HG03342 (cell line): ENCODE results near the gene SGTA.

ENCODE experiments used
- ATAC-seq: cut with Tn5 transposase; IDR thresholded peaks from one replicate; pipeline ENCODE4 v1.9.1; 2021; ENCODE audit warnings: mild to moderate bottlenecking, moderate library complexity; ENCODE audit not compliant: unreplicated experiment

Gene SGTA

DNA sequence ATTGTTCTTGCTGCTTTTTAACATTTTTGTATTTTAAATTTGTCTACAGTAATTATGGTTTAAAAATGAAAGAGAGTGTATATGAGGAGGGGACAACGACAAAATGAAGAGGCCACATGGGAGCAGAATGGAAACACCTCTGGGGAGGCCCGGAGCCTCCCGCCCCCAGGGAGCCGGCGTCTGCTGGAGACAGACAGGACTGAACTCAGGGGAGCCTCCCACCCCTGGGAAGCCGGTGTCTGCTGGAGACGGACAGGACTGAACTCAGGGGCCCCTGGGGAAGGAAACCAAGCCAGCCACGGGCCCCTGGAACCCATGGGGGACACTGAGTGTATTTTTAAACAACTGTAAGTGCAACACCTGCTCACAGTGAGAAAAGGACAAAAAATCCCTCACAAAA, 26.6 kb downstream of the SGTA start:
- ATAC-seq, result no peak

GRCh38 chr19:2755811-2756210, 27.3 kb downstream of the SGTA start:
- ATAC-seq, result no peak

GRCh38 chr19:2755448-2755705, 27.7 kb downstream of the SGTA start:
- no peak for ATAC-seq

- no peak for ATAC-seq
Observed at GRCh38 chr19:2754659-2755447, 28.2 kb downstream of the SGTA start.

GRCh38 chr19:2751438-2751830, 31.6 kb downstream of the SGTA start:
- no peak for ATAC-seq

- ATAC-seq, result no peak
Observed at GRCh38 chr19:2750808-2751437, 32.1 kb downstream of the SGTA start.

DNA sequence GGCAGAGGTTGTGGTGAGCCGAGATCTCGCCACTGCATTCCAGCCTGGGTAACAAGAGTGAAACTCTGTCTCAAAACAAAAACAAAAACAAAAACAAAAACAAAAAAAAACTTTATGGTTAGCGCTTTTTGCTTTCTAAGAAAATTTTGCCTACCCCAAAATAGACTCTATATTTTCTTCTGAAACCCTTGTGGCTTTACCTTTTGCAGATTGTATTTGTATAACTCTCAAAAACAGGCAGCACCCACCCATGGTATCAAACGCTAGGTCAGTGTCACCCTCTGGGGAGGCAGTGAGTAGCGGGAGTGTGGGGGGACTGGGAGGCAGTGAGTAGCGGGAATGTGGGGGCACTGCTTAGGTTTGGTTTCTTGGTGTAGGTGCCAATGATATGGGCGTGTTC, 35.7 kb downstream of the SGTA start:
- ATAC-seq, result no peak

GRCh38 chr19:2744113-2744512, 39.0 kb downstream of the SGTA start:
- ATAC-seq, result no peak

DNA sequence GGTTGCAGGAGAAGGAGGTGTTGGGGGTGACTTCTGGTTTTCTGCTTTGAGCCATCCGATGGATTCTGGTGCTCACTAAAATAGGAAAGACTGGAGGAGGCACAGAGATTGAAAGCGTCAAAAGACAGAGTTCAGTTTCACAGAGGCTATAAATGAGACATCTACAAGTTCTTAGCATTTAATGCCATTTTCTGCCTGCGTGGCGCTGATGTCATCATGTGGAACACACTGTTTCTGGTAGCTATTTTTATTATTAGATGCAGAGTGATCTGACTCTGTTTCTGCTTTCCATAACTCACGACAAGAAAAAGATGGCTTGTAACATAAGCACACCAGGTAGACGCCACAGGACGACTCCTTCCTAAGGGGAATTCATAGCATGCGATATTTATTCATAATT, 40.0 kb downstream of the SGTA start:
- ATAC-seq, result no peak

DNA sequence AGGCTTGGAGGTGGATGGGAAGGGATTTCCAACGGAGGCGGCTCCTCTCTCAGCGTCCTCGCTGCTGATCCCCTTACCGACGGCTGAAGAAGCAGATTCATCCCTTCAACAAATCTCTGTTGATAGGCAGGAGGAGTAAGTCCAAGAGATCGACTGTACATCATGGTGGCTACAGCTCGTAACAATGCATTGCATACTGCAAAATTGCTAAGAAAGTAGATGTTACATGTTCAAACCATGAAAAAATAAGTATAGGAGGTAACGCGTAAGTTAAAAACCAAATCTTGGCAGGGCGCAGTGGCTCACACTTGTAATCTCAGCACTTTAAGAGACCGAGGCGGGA, 42.8 kb downstream of the SGTA start:
- no peak for ATAC-seq

DNA sequence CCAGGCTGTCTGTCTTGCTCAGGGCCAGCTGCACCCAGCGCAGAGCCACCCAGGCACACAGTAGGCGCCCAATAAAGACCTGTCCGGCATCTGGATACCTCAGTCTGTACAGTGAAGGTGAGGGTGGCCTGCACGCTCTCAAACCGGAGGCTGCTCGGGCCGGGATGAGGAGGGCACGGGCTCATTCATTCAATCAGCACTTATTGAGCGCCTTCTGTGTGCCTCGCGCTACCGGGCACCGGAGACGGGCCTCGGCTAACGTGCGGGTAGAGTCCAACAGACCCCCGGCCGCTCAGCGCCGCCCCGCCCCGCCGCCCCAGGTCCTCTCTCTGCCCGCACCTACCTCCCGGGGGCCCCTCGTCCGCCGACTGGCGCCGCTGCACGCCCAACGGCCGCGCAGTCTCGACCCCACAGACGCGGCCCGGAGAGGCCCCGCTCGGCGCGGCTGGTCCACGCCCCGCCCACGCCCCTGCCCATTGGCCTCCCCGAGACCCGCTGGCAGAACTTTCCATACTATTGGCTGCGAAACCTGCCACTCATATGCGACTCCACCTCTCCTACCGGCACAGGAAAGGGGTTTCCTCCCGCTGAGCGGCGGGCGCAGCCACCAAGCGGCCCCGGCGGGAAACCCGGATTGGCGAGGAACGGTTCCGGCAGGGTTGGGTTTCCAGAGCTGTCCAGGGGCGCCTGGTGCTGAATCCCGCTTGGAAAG, 43.3 kb downstream of the SGTA start, which contains the start of gene SLC39A3:
SLC39A3 (minus strand) TSS at position 416 of the 712 bp plus-strand sequence. CDS start 2,760 bp downstream, outside the sequence.
- peak; percentile 93 for ATAC-seq

DNA sequence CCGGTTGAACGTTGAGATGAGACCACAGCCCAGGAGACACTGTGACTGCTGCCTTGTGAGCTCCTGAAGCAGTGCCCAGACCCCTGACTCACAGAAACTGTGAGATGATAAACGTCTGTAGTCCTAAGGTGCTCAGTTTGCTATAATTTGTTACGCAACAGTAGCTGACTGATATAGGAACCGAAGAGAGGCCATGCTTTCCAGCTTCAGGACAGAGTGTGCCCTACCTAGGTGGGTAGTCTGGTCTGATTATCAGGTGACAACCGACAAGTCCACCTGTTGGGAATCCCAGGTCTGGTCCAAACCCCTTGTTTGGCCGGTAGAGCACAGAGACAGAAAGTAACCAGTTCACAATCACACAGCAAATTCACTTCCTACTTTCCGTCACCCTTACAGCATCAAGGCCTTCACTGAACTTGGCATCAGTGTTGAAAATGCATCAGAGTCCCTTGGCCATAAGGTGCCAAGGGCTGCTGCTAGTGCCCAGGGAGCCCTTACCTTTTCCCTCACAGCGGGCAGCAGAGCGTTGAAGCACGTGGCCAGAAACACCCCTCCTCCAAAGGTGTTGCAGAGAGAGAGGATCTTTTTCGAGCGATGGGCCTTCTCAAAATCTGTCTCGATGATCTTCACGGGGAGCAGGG, 46.4 kb downstream of the SGTA start:
- ATAC-seq, result no peak

DNA sequence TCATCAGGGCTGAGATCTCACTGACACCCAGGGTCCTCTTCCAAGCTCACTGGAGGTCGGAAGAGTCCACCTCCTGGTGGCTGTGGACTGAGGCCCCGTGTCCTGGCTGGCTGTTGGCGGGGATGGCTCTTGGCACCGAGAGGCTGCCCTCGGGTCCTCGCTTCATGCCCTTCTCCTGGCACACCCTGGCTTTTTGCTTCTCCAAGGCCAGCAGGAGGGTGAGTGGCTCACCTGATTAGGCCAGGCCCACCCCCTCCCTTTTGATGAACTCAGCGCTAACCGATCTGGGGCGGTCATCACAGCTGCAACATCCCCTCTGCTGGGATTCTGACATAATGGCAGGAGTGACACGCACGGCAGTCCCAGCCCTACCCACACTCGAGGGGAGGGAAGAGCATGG, 47.7 kb downstream of the SGTA start:
- no peak for ATAC-seq

DNA sequence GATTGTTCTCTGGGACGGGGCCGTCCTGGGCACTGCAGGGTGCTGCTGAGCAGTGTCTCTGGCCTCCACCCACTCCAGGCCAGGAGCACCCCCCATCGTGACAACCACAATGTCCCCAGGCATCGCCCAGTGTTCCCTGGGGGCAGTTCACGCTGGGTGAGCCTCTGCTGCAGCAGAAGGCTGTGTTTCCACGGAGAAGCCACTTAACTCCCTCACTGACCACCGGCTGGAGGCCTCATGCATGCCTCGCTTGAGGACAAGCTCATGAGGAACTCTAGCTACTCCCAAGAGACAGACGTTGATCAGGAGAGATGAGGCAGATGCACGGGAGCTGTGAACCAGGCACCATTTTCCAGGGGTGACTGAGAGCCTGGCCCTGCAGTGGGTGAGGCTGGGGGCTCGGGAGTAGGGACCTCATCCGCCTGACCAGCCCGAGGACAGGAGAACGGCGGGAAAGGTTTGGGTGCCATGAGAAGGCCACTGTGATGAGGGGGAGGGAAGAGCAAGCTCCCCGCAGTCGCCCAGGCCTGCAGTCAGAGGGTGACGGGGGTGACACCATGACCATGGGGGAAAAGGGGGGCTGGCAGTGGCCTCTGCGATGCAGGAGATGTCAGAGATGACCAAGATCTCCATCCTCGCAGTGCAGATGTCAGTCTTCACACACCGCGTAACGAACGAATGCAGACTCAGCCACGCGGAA, 48.3 kb downstream of the SGTA start:
- ATAC-seq, result no peak

- ATAC-seq, result no peak
Observed at GRCh38 chr19:2733930-2734588, 49.0 kb downstream of the SGTA start.

DNA sequence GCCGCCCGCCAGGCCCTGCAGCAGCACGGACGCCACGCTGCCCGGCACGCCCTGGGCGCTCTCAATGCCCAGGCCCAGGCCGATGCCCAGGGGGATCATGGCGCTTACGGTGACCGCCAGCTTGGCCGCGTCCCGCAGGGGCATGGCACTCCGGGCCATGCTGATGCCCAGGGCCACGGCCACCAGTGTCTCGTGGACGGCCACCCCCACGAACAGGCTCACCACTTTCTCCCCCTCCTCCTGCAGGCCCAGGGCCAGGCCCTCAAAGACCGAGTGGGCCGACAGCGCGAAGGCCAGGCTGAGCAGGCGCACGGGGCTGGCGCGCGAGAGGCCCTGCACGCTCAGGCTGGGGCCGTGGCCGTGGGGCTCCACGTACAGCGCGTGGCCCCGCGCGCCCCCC, 50.2 kb downstream of the SGTA start:
- no peak for ATAC-seq

GRCh38 chr19:2732157-2732725, 50.8 kb downstream of the SGTA start:
- ATAC-seq, result no peak

- no peak for ATAC-seq
Observed at GRCh38 chr19:2731181-2731995, 51.7 kb downstream of the SGTA start.
